TTC549 (cell line): ENCODE data around the gene TMEM131.
"Not testable (repeated sequence)": the region's sequence is repeated elsewhere in the genome, so short reads cannot be mapped to it uniquely, and the experiment has no call there.

Experiments used
- FAIRE-seq: peaks from 2 replicates; lab custom pipeline; 2012; peaks lifted over from hg19 to GRCh38; lab: Jason Lieb, UNC

The TMEM131 gene

DNA sequence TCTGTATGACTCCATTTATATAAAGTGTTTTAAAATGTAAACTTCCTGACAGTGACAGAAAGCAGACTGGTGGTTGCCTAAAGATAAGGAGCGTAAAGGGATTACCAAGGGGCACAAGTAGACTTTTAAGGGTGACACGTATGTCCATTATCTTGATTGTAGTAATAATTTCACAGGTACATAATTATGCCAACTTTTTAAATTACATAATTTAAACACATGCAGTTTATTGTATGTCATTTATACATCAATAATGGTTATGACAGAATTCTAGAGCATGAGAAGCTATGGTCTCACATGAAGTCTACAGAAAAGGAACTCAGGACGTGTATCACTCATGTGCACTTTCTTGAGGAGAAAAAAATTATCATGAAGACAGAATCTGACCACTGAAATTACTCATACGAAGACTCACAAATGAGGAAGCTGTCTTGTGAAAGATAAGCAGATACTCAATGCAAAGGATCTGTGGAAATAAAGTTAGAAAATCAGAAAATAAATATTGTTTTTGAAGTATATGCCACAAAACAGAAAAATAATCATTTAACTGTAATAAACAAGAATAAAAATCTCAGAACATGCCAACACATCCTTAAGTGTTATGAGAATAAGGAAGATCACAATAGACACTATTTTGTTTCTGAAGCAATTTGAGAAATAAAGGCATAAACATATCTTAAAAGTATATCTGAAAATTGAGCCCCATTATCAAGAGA is 84.4 kb downstream of the TMEM131 start:
- FAIRE-seq = no peak

DNA sequence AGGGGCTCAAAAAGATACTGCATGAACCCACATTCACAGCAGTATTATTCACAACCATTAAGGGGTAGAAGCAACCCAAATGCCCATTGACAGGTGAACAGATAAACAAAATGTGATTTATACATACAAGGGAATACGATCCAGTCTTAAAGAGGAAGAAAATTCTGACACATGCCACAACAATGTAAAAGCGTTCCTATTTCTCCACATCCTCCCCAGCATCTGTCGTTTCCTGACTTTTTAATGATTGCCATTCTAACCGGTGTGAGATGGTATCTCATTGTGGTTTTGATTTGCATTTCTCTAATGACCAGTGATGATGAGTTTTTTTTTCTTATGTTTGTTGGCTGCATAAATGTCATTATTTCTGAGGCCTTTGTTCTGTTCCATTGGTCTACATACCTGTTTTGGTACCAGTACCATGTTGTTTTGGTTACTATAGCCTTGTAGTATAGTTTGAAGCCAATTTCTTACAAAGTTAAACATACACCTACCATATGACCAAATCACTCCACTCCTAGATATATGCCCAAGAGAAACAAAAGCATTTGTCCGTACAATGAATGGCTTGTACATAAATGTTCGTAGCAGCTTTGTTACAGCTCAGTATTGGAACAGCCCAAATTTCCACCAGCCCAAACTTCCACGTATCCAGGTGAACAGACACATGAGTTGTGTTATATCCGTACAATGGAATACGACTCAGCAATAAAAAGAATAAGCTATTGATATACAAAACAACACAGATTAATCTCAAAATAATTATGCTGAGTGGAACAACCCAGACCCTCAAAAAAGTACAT is 85.1 kb downstream of the TMEM131 start:
- no peak for FAIRE-seq

DNA sequence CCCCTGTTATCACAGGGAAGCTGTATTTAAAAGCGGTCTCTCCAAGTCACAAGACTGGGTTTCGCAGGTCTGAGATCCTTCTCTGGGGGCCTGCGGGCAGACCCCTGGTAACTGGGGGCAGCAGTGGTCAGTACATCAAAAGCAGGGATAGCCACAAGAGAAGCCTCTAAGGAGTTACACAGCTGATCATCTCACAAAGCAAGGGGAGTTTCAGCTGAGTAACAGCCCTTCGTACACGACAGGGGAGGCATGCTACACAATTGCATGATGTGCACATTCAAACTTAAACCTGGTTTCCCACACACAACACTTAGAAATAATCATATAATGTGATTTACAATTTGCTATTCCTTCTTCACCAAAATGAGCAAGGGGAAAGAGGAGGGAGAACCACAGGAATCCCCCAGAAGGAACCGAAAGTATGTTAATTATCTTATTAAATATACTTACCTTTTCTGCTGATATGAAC is 87.5 kb downstream of the TMEM131 start:
- FAIRE-seq = no peak

- no peak for FAIRE-seq
These were observed 88.2 kb downstream of the TMEM131 start for GRCh38 chr2:97907369-97908100.

DNA sequence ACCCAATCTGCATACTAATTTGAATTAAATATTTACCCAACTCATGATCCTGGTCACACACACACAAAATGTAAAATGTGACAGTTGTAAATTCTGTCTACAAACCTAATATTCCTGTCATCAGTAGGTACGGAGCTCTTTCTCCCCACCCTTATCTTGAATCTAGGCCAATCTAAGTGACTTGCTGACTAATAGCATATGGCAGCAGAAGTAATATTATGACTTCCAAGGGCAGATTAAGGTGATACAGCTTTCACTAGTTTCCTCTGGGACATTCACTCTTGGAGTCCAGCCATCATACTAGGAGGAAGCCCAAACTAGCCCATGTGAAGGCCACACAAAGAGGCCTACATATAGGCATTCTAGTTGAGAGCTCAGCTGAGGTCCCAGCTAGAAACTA is 89.4 kb downstream of the TMEM131 start:
- FAIRE-seq = no peak

GRCh38 chr2:97905294-97905693 is 90.5 kb downstream of the TMEM131 start:
- no peak for FAIRE-seq

DNA sequence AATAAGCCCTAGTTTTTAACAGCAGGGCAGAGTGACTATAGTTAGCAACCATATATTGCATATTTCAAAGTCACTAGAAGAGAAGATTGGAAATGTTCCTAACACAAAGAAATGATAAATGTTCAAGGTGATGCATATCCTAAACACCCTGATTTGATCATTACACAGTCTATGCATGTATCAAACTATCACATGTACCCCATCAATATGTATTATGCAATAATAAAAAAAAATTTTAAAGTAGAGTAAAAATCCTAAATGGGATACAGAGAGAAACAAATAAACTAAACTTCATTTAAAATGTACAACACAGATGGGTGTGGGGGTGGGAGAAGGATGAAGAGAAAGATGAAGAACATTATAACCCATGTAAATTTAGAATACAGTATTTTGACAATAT is 93.9 kb downstream of the TMEM131 start:
- no peak for FAIRE-seq

DNA sequence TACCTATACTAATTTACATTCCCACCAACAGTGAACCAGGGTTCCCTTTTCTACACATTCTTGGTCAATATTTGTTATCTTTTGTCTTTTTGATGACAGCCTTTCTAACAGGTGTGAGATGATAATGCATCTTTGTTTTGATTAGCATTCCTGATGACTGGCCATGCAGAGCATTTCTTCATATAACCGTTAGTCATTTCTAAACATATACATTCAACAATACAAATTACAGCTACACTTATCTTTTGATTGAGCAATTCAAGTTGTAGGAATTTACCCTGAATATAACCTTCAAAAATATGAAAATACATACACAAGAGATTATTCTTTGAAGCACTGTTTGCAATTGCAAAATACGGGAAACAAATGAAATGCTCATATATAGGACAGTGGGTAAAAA is 94.9 kb downstream of the TMEM131 start:
- FAIRE-seq = no peak

DNA sequence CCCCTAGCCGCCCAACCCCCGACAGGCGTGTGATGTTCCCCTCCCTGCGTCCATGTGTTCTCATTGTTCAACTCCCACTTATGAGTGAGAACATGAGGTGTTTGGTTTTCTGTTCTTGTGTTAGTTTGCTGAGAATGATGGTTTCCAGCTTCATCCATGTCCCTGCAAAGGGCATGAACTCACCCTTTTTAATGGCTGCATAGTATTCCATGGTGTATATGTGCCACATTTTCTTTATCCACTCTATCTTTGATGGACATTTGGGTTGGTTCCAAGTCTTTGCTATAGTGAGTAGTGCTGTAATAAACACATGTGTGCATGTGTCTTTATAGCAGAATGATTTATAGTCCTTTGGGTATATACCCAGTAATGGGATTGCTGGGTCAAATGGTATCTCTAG is 102.7 kb downstream of the TMEM131 start:
- FAIRE-seq = not testable (repeated sequence)

- no peak for FAIRE-seq
These were observed 104.1 kb downstream of the TMEM131 start for GRCh38 chr2:97891611-97892010.

- no peak for FAIRE-seq
These were observed 106.6 kb downstream of the TMEM131 start for GRCh38 chr2:97889156-97889555.

DNA sequence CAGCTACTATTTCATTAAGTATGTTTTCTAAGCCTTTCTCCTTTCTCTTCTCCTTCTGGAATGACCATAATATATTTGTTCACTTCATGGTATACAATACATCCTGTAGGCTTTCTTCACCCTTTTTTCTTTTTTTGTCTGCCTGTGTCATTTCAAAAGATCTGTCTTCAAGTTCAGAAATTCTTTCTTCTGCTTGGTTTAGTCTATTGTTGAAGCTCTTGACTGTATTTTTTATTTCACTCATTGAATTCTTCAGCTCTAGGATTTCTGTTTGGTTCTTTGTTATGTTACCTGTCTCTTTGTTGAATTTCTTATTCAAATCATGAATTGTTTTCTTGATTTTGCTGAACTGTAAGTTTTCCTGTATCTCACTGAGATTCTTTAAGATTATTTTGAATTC is 109.9 kb downstream of the TMEM131 start:
- no peak for FAIRE-seq

DNA sequence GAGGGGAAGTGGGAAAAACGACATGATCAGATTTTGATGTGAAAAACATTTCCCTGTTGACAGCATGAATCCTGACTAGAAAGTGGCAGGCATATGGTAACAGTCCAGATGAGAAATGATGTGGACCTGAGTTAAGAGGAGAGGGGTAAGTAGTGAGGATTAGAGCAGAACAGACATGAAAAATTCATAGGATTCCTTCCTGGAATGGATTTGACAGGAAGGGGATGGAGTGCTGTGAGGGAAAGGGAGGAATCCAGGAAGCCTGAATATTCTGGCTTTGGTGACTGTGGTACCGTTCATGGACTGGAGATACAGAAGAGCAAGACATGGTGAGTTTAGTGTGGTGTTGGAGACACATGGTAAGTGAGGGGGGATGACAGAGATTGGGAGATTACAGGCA is 115.4 kb downstream of the TMEM131 start:
- no peak for FAIRE-seq

DNA sequence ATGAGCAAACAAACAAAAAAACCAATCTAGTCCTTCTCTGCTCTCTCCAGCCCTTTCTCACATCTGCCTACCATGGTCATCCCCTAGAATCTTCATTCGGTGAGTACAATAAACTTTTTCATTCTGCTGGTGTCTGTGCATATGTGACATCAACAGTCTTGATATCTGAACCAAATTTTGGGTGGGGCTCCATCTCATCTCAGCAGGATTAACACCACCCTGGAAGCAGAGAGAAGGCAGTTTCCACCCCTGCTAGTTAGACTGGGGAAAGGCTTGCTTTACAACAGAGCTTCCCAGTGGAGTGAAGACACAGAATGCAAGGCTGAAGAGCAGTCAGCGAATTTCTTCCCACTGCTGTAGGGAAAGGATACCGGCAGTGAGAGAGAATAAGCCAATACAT is 116.9 kb downstream of the TMEM131 start:
- FAIRE-seq = no peak

DNA sequence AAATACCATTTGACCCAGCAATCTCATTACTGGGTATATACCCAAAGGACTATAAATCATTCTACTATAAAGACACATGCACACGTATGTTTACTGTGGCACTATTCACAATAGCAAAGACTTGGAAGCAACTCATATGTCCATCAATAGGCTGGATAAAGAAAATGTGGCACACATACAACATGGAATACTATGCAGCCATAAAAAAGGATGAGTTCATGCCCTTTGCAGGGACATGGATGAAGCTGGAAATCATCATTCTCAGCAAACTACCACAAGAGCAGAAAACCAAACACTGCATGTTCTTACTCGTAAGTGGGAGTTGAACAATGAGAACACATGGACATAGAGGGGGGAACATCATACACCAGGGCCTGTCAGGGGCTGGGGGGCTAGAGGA is 117.4 kb downstream of the TMEM131 start:
- not testable (repeated sequence) for FAIRE-seq

- no peak for FAIRE-seq
These were observed 124.5 kb downstream of the TMEM131 start for GRCh38 chr2:97871096-97871780.

GRCh38 chr2:97870396-97870843 is 125.3 kb downstream of the TMEM131 start:
- FAIRE-seq = no peak

- FAIRE-seq = no peak
These were observed 125.9 kb downstream of the TMEM131 start for GRCh38 chr2:97869722-97870346.

GRCh38 chr2:97868986-97869721 is 126.6 kb downstream of the TMEM131 start:
- no peak for FAIRE-seq

DNA sequence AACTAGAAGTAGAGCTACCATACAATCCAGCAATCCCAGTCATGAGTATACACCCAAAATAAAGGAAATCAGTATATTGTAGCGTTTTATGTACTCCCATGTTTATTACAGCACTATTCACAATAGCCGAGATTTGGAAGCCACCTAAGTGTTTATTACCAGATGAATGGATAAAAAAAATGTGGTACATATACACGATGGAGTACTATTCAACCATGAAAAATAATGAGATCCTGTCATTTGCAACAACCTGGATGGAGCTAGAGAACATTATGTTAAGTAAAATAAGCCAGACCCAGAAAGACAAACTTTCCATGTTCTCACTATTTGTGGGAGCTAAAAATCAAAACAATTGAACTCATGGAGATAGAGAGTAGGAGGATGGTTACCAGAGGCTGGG is 131.9 kb downstream of the TMEM131 start:
- no peak for FAIRE-seq

DNA sequence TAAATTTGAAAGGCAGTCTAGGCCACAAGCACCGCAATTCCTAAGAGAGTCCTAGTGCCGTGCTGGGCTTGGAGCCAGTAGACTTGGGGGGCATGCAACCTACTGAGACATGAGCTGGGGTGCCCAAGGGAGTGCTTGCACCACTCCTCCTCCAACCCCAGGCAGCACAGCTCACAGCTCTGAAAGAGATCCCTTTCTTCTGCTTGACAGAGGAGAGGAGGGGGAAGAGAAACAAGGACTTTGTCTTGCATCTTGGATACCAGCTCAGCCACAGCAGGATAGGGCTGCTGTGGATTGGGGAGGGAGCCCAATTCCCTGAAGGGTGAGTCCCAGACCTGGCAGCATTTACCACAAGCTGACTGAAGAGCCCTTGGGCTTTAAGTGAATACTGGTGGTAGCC is 134.6 kb downstream of the TMEM131 start:
- FAIRE-seq = no peak
